CD4-positive, alpha-beta T cell treated with Interleukin-10 for 1 hour (primary cell): Measurements from ENCODE around the gene CLEC16A.

Experiments used
- DNase-seq: peaks from one replicate; pipeline ENCODE4 v3.0.0-alpha.2; 2020

CLEC16A gene

DNA sequence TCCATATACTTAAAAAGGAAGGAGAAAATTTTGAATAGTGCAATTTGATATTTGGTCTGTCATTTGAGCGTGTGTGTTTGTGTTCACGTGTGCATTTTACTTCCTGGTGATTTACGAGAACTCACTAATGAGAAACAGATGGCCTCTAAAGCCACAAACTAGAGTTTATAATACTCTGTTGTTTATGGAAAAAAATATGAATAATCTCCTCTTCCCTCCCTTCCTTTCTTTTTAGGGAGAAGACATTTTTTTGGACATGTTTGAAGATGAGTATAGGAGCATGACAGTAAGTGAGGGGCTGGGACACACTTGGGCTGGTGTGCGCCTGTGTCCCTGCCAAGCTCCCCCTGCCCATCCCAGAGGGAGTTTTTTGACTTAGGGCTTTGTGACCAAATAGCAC is 102.7 kb downstream of the CLEC16A start:
- no peak for DNase-seq

DNA sequence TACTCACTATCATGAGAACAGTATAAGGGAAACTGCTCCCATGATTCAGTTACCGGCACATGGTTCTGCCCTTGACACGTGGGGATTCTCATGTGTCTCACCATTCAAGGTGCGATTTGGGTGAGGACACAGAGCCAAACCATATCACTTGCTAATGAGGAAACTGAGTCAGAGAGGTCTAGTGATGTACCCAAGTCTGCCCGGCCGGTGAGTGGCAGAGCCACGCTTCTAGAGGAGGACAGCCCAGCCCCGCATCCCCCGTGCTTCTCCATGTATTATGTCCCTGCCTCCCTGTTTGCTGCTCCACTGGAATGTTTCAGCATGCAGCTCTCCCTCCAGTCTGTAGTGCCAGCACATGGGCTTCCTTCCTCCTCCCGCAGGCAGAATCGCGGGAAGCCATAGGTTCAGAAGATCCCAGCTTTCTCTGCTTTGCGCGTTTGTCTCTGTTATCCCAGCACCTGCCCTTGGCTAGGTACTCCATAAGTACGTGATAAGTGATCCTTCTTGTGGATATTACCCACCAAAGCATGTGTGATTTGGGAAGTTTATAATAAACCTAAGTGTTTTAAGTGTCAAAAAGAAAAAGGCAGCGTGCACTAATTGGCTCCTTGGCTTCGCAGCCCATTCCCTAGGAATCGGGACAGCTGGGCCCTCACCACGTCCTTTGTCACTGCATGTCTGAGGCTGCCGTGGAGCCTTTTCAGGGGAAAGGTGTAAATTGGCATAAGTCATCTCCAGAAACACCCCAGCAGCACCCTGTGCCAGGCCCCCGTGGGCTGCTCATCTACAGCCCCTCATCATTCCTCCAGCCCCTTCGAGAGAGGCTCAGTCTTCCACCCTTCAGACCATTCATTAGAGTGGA is 103.8 kb downstream of the CLEC16A start:
- no peak for DNase-seq

DNA sequence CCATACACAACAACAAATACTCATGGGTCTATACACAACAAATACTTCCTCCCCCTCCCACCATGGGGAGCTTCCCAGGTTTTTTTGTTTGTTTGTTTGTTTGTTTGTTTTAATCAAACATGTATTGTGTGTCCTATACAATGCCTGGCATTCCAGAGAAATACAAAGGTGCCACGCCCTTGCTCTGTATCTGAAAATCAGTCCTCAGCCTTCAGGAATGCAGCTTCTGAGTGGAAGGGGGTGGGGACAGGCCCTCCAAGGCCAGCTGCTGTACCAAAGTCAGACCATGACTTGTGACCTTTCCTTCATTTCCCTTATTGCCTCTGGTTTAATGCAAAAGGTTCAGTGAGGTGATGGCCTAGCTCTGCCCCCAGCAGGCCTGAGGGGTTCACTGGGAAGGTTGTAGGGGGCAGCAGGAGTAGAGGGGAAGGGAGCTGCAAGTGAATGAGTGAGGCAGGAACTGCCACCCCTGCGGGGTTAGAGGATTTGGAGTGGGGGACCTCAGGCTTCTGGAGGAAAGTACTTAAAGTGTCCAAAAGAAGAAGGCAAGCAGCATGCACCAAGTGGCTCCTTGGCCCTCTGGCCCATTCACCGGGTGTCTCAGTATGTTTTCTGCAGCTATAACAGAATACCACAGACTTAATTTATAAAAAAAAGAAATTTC is 105.2 kb downstream of the CLEC16A start:
- no peak for DNase-seq

DNA sequence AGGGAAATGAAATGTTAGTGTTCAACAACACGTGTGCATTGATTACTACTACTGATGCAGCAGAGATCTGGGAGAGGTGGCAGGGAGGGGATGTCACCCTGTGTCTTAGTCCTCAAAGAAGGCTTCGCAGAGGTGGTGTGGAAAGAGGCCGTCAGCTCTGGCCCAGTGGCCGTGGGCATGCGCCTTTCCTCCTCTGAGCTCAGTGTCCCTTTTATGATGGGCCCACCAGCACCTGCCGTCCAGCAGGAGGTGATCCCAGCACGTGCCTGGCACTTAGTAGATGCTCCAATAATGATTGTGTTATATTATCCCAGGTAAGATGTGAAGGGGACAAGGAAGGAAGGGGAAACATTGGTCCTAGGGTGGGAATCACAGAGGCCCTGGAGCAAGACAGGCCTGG is 106.2 kb downstream of the CLEC16A start:
- DNase-seq, result no peak

DNA sequence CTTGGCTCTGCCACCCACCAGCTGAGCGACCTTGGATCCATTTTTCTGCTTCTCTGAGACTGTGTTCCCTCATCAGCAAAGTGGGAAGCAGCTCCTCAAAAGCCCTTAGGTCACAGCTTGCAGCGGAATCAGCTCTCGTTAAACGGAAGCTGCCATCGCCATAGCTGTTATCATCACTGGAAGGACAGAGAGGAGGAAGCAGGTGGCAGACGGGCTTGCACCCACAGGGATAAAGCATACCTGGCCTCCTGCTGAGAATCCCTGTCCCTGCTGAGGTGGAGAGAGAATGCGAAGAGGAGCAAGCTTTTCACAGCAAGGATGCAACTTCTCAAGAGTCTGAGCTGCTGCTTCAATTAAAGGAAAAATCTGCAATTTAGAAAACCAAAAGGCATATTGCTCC is 106.6 kb downstream of the CLEC16A start:
- DNase-seq, result no peak

DNA sequence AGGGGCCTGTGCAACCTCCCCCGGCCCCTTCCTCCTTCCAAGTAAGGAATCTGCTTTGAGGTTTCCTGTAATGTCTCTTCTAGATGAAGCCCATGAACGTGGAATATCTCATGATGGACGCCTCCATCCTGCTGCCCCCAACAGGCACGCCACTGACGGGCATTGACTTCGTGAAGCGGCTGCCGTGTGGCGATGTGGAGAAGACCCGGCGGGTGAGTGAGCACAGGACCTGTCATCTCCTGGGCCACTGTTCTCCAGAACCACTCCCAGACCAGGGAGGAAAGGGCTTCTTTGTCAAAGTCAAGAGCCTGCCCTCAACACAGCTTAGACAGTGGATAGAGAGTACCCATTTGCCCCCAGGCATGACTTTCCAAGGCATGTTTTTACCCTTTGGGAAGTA is 107.1 kb downstream of the CLEC16A start:
- DNase-seq, result no peak

DNA sequence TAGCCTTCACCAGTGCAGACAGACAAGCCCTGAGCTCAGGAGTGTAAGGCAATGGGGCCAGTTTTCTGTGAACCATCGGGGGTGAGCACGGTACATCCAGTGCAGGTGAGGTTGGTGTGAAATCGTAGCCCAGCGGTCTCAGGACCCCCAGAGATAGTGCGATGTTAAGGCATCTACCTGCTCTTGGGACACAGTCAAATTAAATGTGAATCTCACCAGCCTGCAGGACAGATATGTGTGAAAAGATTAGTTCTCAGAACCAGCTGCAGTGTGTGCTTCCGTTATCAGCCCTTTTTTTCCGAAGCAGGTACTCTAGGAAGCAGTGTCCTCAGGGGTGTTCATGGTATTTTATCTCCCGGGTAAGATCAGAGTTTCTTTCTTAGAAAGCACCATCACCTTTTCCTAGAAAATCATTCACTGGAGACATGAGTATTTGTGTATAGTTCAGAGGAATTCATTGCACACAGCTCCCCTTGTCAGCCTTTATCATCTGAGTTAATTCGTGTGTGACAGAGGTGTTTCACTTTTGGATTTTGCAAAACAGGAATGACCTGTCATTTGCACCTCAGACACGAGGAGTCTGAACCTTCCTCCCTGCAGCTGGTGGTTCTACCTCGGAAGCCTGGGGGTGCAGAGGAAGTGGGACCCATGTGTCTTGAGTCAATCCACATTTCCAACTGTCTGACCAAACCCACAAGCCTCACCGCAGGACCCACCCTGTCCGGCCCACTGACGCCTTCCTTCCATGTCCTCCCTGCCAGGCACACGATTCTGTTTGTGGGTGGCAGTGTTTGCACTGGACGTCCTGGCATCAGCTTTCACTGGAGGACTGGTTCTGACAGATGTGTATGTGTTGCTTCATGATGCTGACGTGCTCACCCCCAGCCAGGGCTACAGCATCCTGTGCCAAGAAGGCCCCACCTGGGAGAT is 107.8 kb downstream of the CLEC16A start:
- DNase-seq, result peak; percentile 35

DNA sequence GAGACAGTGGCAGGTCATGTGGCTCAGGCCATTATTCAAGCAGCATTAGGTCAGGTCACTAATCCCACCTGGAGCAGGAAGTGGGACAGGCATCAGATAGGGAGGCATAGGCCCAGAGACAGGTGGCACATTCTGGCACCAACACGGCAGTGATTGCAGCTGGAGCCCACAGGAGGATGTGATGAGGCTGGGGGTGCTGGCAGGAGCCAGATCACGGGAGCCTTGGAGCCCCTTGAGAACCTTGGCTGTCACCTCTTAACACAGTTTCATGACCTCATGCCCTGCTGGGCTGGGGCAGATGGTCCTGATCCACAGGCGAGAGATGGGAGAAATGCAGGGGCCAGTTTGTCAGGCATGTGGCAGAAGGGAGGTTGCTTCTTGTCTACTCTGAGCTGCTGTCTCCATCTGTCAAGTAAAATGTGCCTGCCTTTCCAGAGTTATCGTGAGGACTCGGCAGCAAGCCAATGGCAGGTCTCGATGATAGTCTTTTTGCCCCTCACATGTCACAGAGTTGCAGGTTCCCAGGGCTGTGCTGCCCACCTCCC is 109.6 kb downstream of the CLEC16A start:
- no peak for DNase-seq

DNA sequence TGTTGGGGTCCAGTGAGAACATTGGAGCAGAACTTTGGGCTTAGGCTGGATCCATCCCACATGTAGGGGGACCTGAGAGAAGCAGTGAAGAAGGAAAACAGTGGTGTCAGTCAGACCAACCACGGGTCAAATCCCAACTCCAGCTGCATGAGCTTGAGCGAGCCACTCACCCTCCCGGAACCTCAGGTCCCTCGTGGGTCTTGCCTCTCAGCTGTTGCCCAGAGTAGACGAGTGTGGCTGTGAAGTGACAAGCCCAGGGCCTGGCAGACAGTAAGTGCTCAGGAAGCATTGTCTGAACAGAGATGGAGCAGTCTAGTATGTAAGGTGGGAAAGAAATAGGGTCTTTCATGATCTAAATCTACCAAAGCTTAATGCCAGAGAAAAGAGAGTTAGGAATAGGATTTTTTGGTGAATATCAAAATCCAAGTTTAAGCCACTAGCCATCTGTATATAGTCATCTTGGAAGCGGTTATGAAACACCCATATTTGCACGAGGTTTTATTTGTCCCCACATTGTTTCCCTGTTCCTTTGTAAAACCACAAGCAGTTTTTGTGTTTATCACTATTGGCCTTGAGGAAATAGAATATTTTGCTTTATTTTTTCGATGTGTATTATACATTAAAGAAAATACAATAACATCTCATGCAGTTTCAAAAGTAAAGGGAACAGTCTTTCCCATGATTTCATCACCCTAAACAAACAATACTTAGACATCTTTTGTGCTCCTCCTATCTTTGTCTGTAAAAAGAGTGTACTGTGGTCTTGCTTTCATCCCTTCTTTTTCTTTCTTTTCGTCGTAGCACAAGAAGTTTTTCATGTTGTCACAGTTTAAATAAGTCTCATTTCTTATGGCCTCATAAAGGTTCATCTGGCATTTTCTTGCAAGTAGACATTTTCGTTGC is 112.0 kb downstream of the CLEC16A start:
- no peak for DNase-seq

DNA sequence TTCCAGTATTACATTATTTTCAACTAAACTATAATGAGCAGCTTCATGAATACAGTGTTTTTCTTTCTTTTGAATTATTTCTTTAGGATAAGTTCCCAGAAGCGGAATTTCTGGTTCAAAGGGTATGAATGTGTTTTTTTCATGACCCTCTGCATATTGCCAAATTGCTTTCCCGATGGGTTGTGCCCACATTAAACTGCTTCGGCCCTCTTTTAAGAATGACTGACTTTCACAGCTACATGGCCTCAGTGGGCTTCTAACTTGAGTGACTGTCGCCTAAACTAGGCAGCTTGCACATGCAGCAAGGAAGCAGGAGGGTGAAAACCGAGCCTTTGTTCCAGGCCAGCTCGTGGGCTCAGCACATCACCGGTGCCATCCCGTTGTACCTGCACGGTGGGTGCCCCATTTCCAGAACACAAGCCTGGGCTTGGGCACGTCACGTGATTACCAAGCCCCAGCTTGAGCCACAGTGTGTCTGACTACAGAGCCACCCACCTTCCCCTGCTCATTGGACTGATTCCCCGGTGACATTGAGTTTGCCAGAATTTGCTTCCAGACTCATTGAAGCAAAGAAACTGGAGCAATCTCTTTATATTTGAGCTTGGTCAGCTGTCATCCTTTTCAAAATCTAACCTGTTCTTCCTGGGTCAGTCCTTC is 112.8 kb downstream of the CLEC16A start:
- DNase-seq, result no peak

DNA sequence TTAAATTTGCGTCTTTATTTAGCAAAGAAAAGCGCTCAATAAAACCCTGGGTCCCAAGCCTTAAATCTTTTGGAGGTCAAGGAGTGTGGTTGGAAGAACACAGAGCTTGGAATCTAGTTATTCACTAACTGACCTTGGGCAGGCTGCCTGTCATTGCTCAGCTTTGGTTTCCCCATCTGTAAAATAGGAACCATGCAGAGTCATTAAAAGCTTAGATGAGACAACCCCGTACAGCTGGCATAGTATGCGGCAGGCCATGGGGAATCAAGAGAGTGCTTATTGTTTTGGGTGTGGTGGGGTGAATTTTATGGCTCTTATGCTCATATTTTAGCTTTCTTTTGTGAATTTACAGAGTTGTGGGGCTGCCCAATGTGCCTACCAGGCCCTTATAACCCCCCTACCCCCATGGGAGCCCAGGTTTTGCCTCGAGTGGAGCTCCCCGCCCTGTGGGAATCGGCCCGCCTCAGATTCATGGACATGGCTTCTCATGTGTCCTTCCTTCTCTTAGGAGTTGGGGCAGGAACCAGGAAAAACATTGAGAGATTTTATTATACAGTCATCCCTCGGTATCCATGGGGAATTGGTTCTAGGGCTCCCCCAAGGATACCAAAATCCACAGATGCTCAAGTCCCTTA is 113.5 kb downstream of the CLEC16A start:
- no peak for DNase-seq

DNA sequence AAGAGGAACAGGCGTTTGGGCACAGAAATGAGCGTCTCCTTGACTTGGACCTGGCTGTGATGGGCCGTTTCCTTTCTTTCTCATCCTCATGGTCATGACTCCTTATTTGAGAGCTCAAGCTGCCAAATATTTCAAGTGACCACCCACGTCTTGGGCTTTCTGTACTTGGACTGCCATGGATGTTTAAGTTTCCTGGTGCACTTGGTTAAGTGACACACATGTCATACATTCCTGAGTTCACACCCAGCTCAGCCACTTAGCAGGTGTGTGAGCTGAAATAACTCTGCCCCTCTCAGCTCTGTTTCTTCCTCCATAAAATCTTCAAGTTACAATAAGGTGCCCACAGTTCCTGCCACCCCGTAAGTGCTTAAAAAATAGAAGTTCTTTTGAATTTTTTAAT is 114.5 kb downstream of the CLEC16A start:
- no peak for DNase-seq

DNA sequence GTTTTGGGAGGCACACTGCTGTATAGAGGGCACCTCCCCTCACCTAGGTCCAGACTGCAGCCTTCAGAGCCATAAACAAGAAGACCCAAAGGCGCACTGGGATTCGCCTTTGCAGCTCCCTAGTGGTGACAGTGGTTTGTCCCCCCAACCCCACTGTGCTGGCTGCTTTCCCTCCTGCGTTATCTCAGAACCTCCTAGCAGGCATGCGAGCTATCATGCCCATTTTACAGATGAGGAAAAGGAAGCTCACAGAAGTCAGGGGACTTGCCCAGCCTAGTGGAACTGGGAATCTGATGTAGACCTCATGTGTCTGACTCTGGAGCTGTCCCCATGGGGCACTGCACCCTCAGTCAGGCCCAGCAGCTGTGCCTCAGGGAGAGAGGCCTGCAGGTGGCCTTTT is 115.2 kb downstream of the CLEC16A start:
- DNase-seq, result no peak

DNA sequence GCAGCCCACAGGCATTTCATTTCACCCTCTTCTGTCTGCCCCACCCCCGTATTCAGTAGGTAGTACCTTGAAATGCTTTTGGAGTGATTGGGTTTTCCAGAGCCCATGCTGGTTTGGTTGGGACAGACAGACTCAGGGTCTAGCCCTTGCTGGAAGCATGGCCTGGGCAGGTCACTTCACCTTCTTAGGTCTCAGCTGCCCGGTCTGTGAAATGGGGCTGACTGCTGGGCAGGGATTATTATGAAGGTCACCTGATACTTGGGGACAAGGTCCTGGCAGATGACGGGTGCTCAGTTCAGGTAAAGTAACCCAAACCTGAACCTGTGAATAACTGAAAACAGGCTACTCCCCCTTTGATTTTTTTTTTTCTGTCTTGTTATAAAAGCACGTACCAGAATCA is 116.0 kb downstream of the CLEC16A start:
- no peak for DNase-seq

DNA sequence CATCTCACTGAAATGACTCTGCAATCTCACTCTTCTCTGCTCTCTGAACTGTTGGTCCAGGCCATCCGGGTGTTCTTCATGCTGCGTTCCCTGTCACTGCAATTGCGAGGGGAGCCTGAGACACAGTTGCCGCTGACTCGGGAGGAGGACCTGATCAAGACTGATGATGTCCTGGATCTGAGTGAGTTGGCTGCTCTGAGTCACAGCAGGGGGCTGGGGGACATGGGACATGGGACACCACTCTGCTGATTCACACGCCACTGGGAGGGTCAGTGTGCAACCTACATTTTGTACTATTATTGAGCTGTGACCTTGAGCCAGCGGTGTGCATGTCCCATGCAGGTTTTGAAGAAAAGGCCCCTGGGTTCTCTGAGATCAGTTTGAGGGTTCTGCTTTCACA is 116.5 kb downstream of the CLEC16A start:
- DNase-seq, result no peak

DNA sequence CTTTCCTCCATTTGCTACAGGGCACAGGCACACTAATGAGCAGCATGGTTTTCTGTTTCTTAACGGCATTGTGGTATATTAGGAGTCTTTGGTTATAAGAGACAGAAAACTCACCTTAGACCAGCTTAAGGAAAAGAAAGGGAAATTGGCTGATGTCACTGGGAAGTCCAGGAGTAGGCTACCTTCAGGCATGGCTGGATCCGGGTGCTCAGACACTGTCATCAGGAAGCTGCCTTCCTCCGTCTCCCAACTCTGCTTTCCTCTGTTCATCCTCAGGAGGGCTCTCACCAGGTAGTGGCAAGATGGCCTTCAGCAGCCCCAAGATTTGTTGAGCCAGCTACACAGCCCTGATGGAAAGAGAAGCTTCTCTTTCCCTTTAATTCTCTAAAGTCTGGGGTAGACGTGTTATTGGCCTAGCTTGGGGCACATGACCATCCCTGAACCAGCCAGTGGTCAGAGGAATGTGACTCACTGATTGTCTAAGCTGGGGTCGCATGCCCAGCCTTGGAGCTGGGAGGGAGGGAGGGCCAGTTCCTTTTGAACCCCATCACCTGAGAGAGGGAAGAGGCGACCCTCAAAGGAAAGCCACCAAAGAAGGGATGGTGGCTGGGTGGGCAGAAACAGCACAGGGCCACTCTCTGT is 117.4 kb downstream of the CLEC16A start:
- no peak for DNase-seq

DNA sequence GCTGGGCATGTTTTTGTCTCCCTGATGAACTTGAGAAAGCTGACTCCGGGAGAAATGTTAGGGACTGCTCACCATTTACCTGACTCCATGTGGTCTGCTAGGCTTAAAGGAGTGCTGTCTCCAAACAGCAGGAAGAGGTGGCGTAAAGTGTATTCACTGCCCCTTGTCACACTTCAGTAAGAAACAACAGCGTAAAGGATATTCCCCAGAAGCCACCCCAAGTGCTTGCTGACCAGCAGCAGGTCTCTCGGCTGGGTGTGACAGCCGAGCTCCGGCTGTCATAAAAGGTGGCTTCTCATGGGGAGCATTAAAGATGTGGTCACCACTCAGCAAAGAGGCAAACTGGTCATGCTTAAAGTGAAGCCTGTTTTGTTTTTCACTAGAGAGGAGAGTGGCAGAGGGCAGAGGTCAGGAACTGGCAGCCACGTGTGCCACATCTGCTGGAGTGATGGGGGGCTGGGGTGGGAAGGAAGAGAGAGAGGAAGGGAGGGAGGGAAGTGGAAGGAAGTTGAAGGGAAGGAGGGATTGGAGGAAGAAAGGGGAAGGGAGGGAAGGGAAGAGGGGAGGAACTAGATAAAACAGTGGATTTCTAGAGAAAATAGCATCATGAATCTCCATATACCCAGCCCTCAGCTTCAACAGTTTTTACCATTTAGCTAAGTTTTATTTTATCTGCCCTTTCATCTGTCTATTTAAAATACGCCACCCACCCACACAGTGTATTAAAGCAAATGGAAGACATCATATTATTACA is 119.3 kb downstream of the CLEC16A start:
- no peak for DNase-seq

DNA sequence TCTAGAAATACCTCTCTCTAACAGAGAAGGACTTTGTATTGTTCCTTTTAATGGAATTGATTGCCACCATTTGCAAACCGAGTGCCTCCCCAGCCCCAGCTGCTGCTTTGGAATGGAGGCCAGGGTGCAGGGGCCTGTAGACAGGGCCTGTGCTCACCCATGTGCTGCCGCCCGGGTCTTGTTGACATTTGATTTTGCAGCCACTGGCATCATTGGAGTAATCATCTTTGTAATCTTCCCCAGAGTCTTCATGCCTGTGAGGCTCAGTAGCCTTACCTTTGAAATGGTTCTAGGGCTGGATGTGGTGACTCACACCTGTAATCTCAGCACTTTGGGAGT is 119.8 kb downstream of the CLEC16A start:
- DNase-seq, result no peak

DNA sequence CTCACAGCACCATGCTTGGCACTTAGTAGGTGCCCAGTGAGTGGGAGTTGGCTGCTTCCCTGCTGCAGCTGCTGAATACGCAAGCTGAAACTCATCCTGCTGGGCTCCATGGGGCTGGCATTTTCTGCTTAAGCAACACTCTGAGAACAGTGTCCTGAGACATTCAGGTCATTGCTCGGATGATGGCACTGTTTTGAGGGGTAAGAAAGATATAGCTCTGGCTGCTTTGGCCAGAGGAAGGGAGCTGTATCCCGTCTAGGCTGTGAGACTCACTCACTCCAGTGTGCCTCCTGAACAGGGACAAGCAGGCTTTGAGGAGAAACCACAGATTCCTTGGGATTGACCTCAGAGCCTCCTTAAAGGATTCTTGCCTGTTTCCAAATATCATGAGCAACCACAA is 120.5 kb downstream of the CLEC16A start:
- DNase-seq, result no peak
